Stimulated activated CD8-positive, alpha-beta memory T cell treated with anti-CD3 and anti-CD28 coated beads, Interleukin-15, amount 100 ng/mL, for 24 hours (primary cell): Measurements from ENCODE around the gene NFAT5.

ENCODE experiments used
- DNase-seq: peaks from one replicate; pipeline ENCODE4 v3.0.0-alpha.2; 2020; ENCODE audit warnings: low read depth

The NFAT5 gene

DNA sequence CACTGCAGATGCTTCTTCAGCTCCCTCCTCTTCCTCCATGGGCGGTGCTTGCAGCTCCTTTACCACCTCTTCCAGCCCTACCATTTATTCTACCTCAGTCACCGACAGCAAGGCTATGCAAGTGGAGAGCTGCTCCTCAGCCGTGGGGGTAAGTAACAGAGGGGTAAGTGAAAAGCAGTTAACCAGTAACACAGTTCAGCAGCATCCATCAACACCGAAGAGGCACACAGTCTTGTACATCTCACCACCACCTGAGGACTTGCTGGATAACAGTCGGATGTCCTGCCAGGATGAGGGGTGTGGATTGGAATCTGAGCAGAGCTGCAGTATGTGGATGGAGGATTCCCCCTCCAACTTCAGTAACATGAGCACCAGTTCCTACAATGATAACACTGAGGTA, 81.3 kb downstream of the NFAT5 start:
- no peak for DNase-seq

DNA sequence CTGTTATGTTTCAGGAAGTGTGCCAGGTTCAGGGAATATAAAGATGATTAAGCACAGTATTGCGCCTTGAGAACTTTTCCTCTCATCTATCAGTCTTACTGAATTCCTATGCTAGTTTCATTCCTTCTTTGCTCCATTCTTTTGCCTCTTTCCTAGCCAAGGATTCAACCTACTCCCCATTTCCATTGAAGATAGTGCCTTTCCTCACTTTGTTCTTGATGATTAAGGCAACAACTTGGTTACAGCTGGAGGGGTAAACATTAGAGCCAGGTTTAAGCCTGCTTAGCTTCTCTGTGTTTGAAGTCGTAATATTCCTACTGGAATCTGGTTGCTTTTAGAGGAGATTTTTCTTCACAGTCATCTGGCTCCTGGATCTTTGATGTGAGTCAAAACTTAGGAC, 85.5 kb downstream of the NFAT5 start:
- DNase-seq = no peak

DNA sequence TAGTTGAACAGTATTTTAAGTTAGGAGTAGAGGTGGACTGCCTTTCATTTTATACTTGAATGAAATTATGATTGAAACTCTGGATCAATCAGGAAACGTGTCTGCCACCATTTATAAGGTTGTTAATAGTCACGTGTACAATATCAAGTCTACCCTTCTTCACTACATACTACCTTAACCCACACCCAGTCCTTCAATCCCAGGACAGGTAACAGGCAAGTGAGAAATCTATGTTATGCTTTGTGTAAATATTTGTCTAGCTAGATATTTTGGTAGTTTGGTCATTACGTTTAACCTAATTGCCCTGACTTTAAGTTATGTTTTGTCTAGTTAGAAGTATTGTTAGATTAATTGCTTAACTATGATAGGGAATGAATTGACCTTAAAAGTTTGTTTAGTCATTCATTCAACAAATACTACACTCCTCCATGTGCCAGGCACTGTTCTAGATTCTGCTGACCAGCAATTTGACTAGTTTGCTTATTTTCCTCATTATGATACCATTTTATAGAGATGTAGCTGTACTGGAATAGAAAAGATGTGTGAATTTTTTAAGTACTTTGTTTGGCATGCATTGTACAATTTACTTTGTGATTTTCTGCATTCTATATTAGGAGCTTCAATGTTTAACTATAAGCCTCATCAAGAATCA, 88.6 kb downstream of the NFAT5 start:
- DNase-seq = no peak

DNA sequence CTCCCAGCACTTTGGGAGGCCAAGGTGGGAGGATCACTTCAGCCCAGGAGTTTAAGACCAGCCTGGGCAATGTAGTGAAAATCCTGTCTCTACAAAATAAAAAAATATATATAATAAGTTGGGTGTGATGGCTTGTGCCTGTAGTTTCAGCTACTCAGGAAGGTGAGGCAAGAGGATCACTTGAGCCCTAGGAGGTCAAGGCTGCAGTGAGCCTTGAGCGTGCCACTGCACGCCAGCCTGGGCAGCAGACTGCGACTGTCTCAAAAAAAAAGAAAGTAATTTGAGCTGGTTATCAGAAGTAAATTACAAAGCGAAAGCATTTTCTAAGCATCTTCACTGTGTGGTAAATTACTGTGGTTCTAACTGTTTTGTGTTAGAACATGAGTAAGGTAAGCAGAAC, 94.4 kb downstream of the NFAT5 start:
- no peak for DNase-seq

DNA sequence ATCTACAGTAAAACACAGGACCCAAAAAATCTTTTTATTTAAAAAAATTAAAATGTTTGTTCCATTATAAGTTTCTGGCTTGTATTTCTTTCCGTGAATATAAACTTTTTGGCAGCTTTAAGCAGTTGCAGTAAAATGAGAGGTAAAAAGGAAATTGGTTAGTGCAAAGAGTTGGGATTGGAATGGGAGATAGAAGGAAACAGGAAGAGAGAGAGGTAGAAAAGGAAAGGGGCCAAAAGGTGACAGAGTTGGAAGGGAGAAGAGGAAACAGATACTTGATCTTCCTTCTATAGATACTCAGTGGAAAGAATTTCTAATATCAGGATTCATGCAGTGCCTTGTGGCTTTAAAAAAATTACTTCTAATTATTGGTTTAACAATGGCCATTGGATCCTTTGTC, 97.1 kb downstream of the NFAT5 start:
- no peak for DNase-seq

DNA sequence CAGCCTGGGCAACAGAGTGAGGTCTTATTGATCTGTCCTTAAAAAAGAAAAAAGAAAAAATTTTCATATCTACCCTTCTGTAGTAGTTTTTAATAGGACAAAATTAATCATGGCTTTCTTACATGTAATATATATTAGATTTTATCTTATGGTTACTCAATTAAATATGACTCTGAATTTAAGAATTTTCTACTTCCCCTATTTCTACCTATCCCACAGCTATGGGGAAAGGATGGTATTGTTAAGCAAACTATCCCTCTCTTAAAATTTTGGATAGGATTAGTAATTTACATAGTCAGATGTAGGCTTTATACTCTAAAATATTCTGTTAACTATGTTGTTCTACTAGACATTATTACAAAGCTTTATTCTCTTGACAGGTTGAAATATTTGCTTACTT, 98.1 kb downstream of the NFAT5 start:
- no peak for DNase-seq

DNA sequence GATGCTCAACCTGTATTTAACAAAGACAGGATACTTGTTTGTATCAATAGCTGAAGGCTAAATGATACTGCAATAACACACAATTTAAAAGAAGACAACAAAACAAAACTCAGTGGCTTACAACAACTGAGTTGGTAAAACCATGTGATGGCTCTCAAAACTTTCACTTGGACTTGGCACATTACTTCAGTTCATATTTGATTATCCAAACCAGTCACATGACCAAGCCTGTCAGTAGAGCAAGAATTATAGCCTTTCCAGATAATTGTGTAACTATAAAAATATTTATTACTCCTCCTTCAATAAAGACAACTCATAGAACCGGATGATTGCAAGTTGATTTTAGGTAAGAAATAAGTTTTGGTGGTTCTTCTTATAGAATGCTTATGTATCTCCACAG, 103.8 kb downstream of the NFAT5 start:
- no peak for DNase-seq

DNA sequence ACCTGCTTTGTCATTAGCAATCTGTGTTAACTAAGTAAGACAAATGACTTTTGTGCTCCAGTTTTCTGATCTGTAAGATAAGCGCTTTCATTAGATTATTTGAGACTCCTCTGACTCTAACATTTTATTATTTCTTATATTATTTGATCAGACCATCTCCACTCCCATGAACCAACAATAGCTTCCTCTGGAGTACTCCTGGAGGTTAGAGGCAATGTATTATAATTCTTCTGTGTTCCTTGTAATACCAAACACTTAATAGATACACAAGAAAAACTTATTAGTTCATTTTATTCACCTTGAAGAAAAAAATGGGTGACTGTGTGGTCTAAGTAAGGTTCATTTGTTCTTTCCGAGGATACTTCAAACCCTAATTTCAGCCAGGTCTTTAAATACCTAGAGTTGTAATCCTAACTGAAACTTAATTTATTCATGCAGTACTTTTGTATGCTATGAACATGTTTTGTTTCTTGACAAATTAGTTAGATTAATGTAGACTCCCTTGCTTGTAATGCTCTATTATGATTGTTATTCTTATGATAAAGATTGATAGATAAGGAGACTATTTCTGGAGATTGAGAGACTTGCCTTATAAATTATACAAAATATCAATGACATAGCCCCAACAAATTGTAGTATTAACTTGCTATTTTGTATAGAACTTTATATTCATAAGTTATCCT, 106.7 kb downstream of the NFAT5 start:
- DNase-seq = no peak

DNA sequence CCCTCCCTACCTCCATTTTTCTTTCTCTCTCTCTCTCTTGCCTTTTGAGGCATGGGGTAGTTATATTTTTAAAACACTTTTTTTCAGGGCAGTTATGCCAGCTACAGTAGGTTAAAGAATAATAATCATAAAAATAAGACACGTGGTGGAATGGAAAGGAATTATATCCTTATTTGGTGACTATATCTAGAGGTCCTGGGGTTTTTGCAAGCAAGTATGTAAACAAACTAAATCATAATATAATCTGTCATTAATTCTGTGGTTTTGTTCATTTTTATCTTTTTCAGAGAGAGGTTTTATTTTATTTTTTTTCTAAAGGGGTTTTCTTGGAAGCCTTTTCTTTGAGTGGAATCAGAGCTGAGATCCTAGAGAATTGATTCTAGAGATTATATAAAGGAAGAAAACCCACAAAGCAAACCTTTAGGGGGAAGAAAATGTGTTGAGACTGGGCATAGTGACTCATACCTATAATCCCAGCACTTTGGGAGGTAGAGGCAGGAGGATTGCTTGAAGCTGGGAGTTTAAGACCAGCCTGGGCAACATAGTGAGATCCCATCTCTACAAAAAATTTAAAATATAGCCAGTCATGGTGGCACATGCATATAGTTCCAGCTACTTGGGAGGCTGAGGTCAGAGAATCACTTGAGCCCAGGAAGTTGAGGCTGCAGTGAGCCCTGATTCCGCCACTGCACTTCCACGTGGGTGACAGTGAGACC, 107.4 kb downstream of the NFAT5 start:
- DNase-seq = no peak

DNA sequence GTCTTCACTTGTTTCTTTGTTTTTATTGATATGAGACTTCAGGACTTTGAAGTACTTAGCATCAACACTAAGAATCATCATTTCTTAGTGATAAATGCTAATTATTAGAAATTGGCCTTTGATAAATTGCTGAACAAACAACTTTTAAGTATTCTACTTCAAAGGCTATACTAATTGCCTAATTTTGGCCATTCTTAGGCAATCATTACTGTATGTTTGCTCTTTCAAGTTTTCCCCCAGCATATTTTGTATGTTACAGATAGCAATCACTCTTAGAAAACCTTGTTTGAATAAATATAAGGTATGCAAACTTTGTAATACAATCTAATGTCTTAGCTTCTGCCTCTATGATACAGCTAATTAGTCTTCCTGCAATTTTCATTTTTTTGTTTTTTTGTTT, 114.6 kb downstream of the NFAT5 start:
- no peak for DNase-seq

DNA sequence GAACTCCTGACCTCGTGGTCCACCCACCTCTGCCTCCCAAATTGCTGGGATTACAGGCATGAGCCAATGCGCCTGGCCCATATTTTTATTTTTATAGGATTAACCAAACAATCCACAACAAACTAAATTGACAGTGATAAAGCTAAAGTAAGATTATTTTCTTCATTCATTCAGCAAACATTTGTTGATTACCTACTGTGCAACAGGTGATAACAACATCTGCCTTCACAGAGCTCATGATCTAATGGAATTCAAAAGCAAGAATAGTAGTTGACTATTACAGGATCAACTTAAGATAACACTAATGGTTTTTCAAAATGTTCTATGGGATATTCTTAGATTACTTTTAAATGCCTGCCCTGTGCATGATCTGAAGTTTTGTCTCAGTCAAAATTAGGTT, 122.8 kb downstream of the NFAT5 start:
- DNase-seq = no peak

DNA sequence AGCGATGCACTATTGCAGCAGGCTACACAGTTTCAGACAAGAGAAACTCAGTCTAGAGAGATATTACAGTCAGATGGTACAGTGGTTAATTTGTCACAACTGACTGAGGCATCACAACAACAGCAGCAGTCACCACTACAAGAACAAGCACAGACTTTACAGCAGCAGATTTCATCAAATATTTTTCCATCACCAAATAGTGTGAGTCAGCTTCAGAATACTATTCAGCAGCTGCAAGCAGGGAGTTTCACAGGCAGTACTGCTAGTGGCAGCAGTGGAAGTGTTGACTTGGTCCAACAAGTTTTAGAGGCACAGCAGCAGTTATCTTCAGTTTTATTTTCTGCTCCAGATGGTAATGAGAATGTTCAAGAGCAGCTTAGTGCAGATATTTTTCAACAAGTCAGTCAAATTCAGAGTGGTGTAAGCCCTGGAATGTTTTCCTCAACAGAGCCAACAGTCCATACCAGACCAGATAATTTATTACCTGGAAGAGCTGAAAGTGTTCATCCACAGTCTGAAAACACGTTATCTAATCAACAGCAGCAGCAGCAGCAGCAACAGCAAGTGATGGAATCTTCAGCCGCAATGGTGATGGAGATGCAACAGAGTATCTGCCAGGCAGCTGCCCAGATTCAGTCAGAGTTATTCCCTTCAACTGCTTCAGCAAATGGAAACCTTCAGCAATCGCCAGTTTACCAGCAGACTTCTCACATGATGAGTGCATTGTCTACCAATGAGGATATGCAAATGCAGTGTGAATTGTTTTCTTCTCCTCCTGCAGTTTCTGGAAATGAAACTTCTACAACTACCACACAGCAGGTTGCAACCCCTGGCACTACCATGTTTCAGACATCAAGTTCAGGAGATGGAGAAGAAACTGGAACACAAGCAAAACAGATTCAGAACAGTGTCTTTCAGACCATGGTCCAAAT, 126.5 kb downstream of the NFAT5 start:
- DNase-seq = no peak

DNA sequence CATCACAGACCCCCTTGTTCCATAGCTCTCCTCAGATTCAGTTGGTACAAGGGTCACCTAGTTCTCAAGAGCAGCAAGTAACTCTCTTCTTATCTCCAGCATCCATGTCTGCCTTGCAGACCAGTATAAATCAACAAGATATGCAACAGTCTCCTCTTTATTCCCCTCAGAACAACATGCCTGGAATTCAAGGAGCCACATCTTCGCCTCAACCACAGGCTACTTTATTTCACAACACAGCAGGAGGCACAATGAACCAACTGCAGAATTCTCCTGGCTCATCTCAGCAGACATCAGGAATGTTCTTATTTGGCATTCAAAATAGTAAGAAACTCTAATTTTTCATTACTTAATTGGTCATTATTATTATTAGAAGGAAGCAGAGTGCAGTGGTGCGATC, 128.2 kb downstream of the NFAT5 start:
- no peak for DNase-seq

DNA sequence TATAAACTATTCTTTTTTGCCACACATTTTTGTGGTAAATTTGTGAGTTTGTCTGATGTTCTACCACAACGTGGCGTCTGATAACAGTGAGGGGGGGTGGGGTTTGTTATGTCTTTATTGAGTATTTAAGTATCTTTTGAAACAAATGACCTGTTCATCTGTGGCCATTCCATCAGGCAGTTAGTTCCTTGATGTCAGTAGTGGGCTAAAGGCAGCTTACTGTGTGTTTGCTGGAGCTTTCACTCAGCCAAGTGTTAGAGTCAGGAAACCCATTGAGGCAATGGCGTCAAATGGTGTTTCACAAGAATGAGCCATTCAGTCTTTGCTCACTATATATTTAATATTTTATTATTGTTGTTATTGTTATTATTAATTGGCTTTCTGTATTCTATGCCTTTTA, 132.6 kb downstream of the NFAT5 start:
- no peak for DNase-seq

DNA sequence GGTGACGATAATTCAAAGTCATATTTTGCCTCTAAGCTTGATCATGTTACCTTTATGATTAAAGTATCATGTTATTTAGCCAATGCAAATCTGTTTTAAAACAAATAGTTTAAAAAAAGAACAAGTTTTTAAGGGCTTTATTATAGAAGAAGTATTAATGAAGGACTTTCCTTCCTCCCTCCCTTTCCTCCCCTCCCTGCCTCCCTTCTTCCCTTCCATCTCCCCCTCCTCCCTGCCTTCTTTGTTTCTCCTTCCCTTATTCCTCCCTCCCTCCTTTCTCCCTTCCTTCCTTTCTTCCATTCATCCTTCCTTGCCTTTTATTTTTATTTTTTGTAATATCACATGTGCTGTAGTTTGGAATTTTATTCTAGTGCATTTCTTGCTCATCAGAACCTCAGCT, 134.1 kb downstream of the NFAT5 start:
- DNase-seq = no peak

DNA sequence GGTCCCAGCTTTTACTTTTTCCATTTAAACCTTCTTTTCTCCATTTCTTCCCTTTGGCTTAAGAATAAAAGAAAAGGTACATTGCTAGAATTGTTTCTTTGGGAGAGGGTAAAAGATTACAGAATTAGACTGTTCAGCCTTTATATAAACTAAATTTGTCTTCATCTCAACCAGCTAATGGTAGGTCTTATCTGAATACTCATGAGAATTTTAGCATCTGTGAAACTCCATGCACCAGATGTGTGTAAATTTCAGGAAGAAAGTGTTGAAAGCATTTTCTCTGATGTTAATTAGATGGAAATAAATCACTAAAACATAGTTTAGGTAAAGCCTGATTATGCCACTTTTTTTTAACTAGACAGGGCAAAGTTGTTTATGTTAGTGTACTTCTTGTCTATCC, 135.7 kb downstream of the NFAT5 start:
- no peak for DNase-seq

DNA sequence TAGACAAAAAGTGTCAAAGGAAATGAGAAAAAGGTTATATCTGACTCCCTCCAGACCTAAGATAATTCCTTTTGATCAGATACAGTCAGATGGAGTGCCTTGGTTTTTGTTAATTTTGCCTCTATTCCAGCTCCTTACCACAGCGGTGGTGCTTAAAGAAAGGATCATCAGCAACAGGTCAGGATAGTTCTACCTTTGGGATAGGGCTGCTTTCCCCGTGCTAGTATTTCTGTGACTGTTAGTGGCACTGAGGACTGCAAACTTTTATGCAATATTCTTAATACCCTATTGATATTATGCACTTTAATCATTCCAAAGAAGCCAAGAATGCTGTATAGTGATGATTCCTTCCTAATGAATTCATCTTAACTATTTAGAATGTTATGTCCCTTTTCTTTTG, 136.1 kb downstream of the NFAT5 start:
- no peak for DNase-seq

DNA sequence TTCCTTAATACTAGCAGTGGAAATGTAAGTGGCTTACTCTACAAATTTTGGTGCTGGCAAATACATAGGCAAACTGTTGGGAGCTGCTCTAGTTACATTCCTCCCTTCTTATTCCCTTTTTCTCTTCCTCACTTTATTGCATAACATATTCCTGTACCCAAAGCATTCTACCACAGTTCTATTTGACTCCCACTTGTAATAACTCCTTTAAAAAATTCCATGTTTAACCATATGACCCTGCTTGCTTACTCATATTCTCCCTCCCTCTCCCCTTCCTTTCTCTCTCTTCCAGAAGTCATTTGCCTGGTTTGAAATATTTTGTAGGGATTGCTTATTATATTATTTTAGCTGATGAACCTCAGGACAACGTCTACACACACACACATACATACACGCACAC, 137.9 kb downstream of the NFAT5 start:
- DNase-seq = no peak

DNA sequence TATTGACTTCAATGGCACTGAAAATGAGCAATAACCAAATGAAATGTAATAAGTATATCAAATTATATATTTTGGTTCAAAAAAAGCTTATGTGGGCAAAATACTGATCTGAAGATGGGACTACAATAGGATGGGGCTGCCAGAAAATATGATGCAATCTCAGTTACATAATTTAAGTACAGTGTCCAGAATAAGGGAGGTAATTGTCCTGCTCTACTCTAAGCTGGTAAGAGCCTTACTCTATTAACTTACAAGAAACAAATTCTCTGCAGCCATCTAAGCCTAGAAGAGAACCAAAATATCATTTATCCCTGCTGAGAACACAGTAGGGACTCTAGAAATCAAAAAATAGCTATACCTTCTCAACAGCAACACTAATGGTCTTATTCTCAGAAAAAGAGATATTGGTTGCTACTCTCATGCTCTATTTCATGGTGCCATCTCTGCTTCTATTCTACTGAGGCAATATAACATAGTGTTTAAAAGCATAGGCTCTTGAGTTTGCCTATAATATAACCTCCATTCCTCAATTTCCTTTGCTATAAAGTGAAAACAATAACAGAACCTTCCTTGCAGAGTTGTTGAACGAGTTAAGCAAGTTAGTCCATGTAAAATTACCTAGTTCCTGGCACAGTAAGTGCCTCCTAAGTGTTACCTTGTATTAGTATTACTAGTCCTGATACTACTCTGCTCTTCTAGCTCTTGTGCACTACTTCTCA, 140.6 kb downstream of the NFAT5 start:
- DNase-seq = no peak

DNA sequence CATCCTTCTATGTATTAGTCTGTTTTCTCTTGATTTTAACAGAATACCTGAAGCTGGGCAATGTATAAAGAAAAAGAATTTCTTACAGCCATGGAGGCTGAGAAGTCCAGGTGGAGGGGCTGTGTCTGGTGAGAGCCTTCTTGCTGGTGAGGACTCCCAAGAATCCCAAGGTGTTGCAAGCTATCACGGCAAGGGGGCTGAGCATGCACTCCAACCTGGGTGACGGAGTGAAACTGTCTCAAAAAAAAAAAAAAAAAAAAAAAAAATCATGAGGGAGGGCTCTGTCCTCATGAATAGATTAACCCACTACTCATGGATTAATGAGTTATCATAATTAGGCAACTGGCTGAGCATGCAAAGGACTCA, 141.2 kb downstream of the NFAT5 start:
- DNase-seq = no peak

DNA sequence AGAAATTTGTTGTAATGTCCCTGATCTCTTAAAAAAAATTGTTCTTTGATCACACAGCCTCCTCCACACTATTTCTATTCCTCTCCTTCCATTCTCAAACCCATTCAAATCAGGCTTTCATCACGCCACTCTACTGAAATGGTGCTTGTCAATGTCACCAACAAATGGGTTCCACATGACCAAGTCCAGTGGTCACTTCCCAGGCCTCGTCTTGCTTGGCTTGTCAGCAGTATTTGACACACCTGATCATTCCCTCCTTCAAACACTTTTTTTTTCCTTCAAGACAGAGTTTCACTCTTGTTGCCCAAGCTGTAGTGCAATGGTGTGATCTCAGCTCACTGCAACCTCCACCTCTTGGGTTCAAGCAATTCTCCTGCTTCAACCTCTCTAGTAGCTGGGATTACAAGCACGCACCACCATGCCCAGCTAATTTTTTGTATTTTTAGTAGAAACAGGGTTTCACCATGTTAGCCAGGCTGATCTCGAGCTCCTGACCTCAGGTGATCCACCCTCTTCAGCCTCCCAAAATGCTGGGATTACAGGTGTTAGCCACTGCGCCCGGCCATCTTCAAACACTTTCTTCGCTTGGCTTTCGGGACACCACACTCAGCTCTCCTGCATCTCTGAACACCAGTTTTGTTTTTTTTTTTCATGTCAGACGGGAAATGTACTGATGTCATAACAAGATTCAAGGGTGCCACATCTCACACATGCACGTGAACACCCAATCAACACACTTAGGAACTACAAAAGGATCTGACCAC, 142.3 kb downstream of the NFAT5 start:
- DNase-seq = no peak
